ENCODE measurements around the gene DLGAP4. TPM values are rescaled to one million over a fixed set of nuclear protein-coding genes. Genes with fewer than 3 reads are reported as not detected.

DLGAP4 gene
- total and polyA plus RNA-seq, 2 of the 13 experiments (the other 11 are each of a cell fraction or from before 2014, with no cell fraction given) = 15.2 to 26.7 TPM

GRCh38 chr20:36574366-36575135 lies 268.4 kb downstream of the DLGAP4 start (continued):
- TF ChIP-seq E2F2 (CRISPR knock-in tag; IDR thresholded peaks at IDR 0.05; ENCODE audit: borderline replicate concordance) (no peak), CREM (IDR thresholded peaks at IDR 0.05) (no peak), CREM (CRISPR knock-in tag; IDR thresholded peaks at IDR 0.05) (no peak), RBAK (CRISPR knock-in tag; IDR thresholded peaks at IDR 0.05) (no peak), ATF6 (CRISPR knock-in tag; conservative IDR thresholded peaks at IDR 0.05) (no peak), ZNF484 (CRISPR knock-in tag; IDR thresholded peaks at IDR 0.05; ENCODE audit: borderline replicate concordance, low read depth) (peak; percentile 51; the same call in 1 of the 2 replicates), CHD2 (IDR thresholded peaks at IDR 0.05; ENCODE audit: low read depth, low read length) (no peak; the same call in 1 of the 2 replicates), ZFP37 (CRISPR knock-in tag; IDR thresholded peaks at IDR 0.05; ENCODE audit: borderline replicate concordance) (peak; percentile 13; the same call in 1 of the 2 replicates), AHDC1 (CRISPR knock-in tag; IDR thresholded peaks at IDR 0.05; ENCODE audit: borderline replicate concordance) (0 out of 2 replicates have a peak, but pooled peaks have one; percentile 29), ZNF556 (CRISPR knock-in tag; IDR thresholded peaks at IDR 0.05; ENCODE audit: borderline replicate concordance) (no peak; the same call in 1 of the 2 replicates), ZNF607 (CRISPR knock-in tag; IDR thresholded peaks at IDR 0.05; ENCODE audit: borderline replicate concordance) (peak; percentile 98), ZNF703 (CRISPR knock-in tag; IDR thresholded peaks at IDR 0.05; ENCODE audit: borderline replicate concordance) (peak; percentile 81; the same call in 1 of the 2 replicates), ZNF558 (CRISPR knock-in tag; IDR thresholded peaks at IDR 0.05; ENCODE audit: borderline replicate concordance) (peak; percentile 66; the same call in 1 of the 2 replicates), EED (CRISPR knock-in tag; IDR thresholded peaks at IDR 0.05) (peak; percentile 87; the same call in 1 of the 2 replicates), ZSCAN22 (CRISPR knock-in tag; IDR thresholded peaks at IDR 0.05) (peak; percentile 55; the same call in 1 of the 2 replicates), NFYC (CRISPR knock-in tag; IDR thresholded peaks at IDR 0.05) (0 out of 2 replicates have a peak, but pooled peaks have one; percentile 16), DBP (CRISPR knock-in tag; IDR thresholded peaks at IDR 0.05; ENCODE audit: not compliant biosample characterization) (peak; percentile 42), SMARCE1 (IDR thresholded peaks at IDR 0.05; ENCODE audit: borderline replicate concordance) (no peak), ZNF431 (CRISPR knock-in tag; IDR thresholded peaks at IDR 0.05; ENCODE audit: borderline replicate concordance, low read depth) (peak; percentile 10; the same call in 1 of the 2 replicates)

All from HepG2 (cell line).